GM10266 (cell line): ENCODE results near the gene S100A10.

Experiments
- DNase-seq: peaks from one replicate; pipeline ENCODE4 v3.0.0; 2012; ENCODE audit errors: extremely low spot score
- CTCF ChIP-seq: IDR thresholded peaks from 2 replicates; pipeline ENCODE4 v1.5.1; 2012; ENCODE audit warnings: mild to moderate bottlenecking, low read depth; ENCODE audit not compliant: control insufficient read depth, insufficient read depth; ENCODE audit errors: missing control alignments

S100A10 gene

GRCh38 chr1:151961833-151962232 is 31.8 kb downstream of the S100A10 start:
- no peak for DNase-seq
- TF ChIP-seq CTCF = no peak

- TF ChIP-seq CTCF = no peak
- DNase-seq = no peak
These were observed 32.7 kb downstream of the S100A10 start for GRCh38 chr1:151960780-151961513.

GRCh38 chr1:151958959-151959358 is 34.7 kb downstream of the S100A10 start:
- no peak for DNase-seq
- no peak for TF ChIP-seq CTCF

GRCh38 chr1:151956957-151957497 is 36.6 kb downstream of the S100A10 start:
- DNase-seq = no peak
- no peak for TF ChIP-seq CTCF

- no peak for TF ChIP-seq CTCF
- DNase-seq = no peak
These were observed 40.1 kb downstream of the S100A10 start for GRCh38 chr1:151953409-151954094.

GRCh38 chr1:151952811-151953210 is 40.8 kb downstream of the S100A10 start:
- no peak for TF ChIP-seq CTCF
- no peak for DNase-seq
